Astrocyte (in vitro differentiated cells and primary cell): ENCODE data around the gene PCBP3. TPM values are rescaled to one million over a fixed set of nuclear protein-coding genes. Genes with fewer than 3 reads are reported as not detected.
"Not testable (repeated sequence)": the region's sequence is repeated elsewhere in the genome, so short reads cannot be mapped to it uniquely, and the experiment has no call there.

ENCODE experiments used
- DNase-seq: peaks from one replicate; pipeline ENCODE4 v3.0.0-alpha.2; 2010; ENCODE audit warnings: low read depth
- FAIRE-seq: peaks from 2 replicates; lab custom pipeline; 2011; peaks lifted over from hg19 to GRCh38; lab: Jason Lieb, UNC
- H2AFZ ChIP-seq: 2 replicates; pipeline ENCODE4 v1.6.0; 2012; ENCODE audit warnings: low read depth, low read length, inconsistent platforms
- H3K27ac ChIP-seq: 2 replicates; pipeline ENCODE4 v1.5.1; 2011; ENCODE audit warnings: low read depth, low read length, inconsistent platforms
- H3K27me3 ChIP-seq: 2 replicates; pipeline ENCODE4 v1.6.0; 2011; ENCODE audit warnings: low read length, inconsistent platforms; ENCODE audit not compliant: insufficient read depth
- H3K36me3 ChIP-seq: 2 replicates; pipeline ENCODE4 v1.5.1; 2011; ENCODE audit warnings: low read length, inconsistent platforms; ENCODE audit not compliant: insufficient read depth
- H3K4me1 ChIP-seq: 2 replicates; pipeline ENCODE4 v1.5.1; 2011; ENCODE audit warnings: low read length, inconsistent platforms; ENCODE audit not compliant: insufficient read depth
- H3K4me2 ChIP-seq: 2 replicates; pipeline ENCODE4 v1.6.0; 2012; ENCODE audit warnings: low read length, inconsistent platforms
- H3K4me3 ChIP-seq: 2 replicates; pipeline ENCODE4 v1.5.1; 2011; ENCODE audit warnings: low read depth, mild to moderate bottlenecking, low read length, inconsistent platforms; ENCODE audit not compliant: insufficient read depth
- H3K79me2 ChIP-seq: 2 replicates; pipeline ENCODE4 v1.6.0; 2012; ENCODE audit warnings: mild to moderate bottlenecking, low read length, inconsistent platforms; ENCODE audit not compliant: insufficient read depth
- H3K9ac ChIP-seq: 2 replicates; pipeline ENCODE4 v1.6.0; 2012; ENCODE audit warnings: mild to moderate bottlenecking, low read length, inconsistent platforms
- H3K9me3 ChIP-seq: 2 replicates; pipeline ENCODE4 v1.5.1; 2012; ENCODE audit warnings: low read depth, mild to moderate bottlenecking, low read length, inconsistent platforms; ENCODE audit not compliant: insufficient read depth
- H4K20me1 ChIP-seq: 2 replicates; pipeline ENCODE4 v1.6.0; 2012; ENCODE audit warnings: low read length, inconsistent platforms; ENCODE audit not compliant: insufficient read depth
- H3K27ac Mint-ChIP-seq: one replicate; pipeline ENCODE4 v1.8.0; 2021; ENCODE audit warnings: mild to moderate bottlenecking, mixed read lengths; ENCODE audit not compliant: unreplicated experiment
- H3K27me3 Mint-ChIP-seq: one replicate; pipeline ENCODE4 v1.8.0; 2021; ENCODE audit warnings: low read depth, mixed read lengths; ENCODE audit not compliant: unreplicated experiment
- H3K36me3 Mint-ChIP-seq: one replicate; pipeline ENCODE4 v1.8.0; 2021; ENCODE audit warnings: low read depth, mixed read lengths; ENCODE audit not compliant: unreplicated experiment
- H3K4me1 Mint-ChIP-seq: one replicate; pipeline ENCODE4 v1.8.0; 2021; ENCODE audit warnings: low read depth, mixed read lengths; ENCODE audit not compliant: unreplicated experiment
- H3K4me3 Mint-ChIP-seq: one replicate; pipeline ENCODE4 v1.8.0; 2021; ENCODE audit warnings: mild to moderate bottlenecking, moderate library complexity, mixed read lengths; ENCODE audit not compliant: unreplicated experiment
- H3K9me3 Mint-ChIP-seq: one replicate; pipeline ENCODE4 v1.8.0; 2021; ENCODE audit warnings: mild to moderate bottlenecking, mixed read lengths; ENCODE audit not compliant: unreplicated experiment
- EZH2 ChIP-seq: IDR thresholded peaks from 2 replicates; pipeline ENCODE4 v1.6.1; 2012; ENCODE audit warnings: mild to moderate bottlenecking, low read length, inconsistent platforms; ENCODE audit not compliant: insufficient read depth
- total RNA-seq: library from RNA; stranded (reverse); gene quantifications from 2 replicates; pipeline ENCODE4 v1.2.1, GENCODE V29; 2021
- TF ChIP-seq, protein P1 (sequence below): IDR thresholded peaks from 2 replicates; pipeline ENCODE4 v1.5.1; 2011; ENCODE audit warnings: low read depth, mild to moderate bottlenecking, inconsistent platforms, low read length, moderate library complexity; ENCODE audit not compliant: insufficient read depth

Gene PCBP3
- total RNA-seq, 1 donor from 2014 or later: 1.8 TPM

DNA sequence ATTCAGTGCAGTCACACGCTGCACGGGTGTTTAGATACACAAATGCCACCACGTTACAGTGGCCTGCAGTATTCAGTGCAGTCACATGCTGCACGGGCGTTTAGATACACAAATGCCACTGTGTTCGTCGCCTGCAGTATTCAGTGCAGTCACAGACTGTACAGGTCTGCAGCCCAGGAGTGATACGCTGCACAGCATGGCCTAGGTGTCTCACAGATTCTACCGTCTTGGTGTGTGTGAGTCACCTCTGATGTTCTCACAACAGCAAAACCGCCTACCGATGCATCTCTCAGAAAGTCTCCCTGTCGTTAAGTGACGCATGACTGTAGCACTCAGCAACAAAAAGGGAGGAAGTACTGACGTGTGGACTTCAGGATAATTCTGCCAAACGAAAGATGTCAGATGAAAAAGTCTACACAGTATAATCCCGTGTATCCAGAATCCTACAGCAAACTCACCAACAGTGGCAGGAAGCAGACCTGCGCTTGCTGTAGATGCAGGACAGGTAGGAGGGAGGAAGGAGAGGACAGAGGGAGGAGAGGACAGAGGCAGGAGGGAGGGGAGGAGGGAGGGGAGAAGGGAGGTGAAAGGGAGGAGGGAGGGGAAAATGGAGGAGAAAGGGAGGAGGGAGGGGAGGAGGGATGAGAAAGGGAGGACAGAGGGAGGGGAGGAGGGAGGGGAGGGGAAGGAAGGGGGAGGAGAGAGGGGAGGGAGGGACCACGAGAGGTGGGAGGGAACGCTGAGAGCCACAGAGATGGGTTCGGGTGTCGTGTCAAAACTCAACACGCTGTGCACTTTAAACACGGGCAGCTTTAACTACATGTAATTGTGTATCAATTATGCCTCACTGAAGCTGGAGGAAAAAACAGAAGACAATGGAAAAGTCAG is 36.3 kb upstream of the PCBP3 start:
- DNase-seq: peak; percentile 67
- no peak overlapping the region for H2AFZ ChIP-seq
- peaks cover 3% of the 10 kb centered on the region for H3K9me3 ChIP-seq
- peaks cover 37% of the 10 kb centered on the region for H3K27me3 Mint-ChIP-seq
- H3K9me3 Mint-ChIP-seq: peaks cover 26% of the 10 kb centered on the region
- H3K79me2 ChIP-seq: no peaks in the 10 kb centered on the region
- no peak overlapping the region for H3K4me3 Mint-ChIP-seq
- no peaks in the 10 kb centered on the region for H3K36me3 ChIP-seq
- no peak overlapping the region for H3K9ac ChIP-seq
- no peak overlapping the region for H3K27ac ChIP-seq
- no peaks in the 10 kb centered on the region for H3K36me3 Mint-ChIP-seq
- FAIRE-seq: no peak
- H3K27me3 ChIP-seq: peaks cover 15% of the 10 kb centered on the region
- H3K4me2 ChIP-seq: peak overlapping the region; percentile 60
- H3K4me1 Mint-ChIP-seq: peaks cover 5% of the 10 kb centered on the region
- peaks cover 2% of the 10 kb centered on the region for H3K4me1 ChIP-seq
- no peak for TF ChIP-seq EZH2
- TF ChIP-seq, protein P1, sequence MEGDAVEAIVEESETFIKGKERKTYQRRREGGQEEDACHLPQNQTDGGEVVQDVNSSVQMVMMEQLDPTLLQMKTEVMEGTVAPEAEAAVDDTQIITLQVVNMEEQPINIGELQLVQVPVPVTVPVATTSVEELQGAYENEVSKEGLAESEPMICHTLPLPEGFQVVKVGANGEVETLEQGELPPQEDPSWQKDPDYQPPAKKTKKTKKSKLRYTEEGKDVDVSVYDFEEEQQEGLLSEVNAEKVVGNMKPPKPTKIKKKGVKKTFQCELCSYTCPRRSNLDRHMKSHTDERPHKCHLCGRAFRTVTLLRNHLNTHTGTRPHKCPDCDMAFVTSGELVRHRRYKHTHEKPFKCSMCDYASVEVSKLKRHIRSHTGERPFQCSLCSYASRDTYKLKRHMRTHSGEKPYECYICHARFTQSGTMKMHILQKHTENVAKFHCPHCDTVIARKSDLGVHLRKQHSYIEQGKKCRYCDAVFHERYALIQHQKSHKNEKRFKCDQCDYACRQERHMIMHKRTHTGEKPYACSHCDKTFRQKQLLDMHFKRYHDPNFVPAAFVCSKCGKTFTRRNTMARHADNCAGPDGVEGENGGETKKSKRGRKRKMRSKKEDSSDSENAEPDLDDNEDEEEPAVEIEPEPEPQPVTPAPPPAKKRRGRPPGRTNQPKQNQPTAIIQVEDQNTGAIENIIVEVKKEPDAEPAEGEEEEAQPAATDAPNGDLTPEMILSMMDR: no peak
- no peaks in the 10 kb centered on the region for H4K20me1 ChIP-seq
- H3K27ac Mint-ChIP-seq: peak overlapping the region; percentile 15
- no peak overlapping the region for H3K4me3 ChIP-seq

DNA sequence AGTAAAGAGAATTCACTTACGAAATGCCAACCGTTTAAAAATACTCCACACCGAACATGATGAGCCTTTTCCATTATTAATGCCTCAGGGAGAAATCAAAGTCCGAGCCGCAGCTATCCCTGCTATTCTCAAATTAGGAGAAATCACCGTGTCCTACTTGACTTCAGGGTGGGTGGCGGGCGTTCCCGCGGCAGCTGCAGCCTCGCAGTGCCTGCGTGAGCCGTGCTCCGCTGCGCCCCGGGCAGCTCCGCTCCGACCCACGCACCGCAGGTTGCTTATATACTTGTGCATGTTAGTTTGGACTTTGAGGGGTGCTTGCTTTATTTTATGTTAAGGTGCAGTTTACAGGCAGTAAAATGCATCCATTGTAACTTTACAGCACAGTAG is 35.6 kb upstream of the PCBP3 start:
- Mint-ChIP-seq H3K36me3 (no peaks in the 10 kb centered on the region), H3K27ac (no peak overlapping the region)

DNA sequence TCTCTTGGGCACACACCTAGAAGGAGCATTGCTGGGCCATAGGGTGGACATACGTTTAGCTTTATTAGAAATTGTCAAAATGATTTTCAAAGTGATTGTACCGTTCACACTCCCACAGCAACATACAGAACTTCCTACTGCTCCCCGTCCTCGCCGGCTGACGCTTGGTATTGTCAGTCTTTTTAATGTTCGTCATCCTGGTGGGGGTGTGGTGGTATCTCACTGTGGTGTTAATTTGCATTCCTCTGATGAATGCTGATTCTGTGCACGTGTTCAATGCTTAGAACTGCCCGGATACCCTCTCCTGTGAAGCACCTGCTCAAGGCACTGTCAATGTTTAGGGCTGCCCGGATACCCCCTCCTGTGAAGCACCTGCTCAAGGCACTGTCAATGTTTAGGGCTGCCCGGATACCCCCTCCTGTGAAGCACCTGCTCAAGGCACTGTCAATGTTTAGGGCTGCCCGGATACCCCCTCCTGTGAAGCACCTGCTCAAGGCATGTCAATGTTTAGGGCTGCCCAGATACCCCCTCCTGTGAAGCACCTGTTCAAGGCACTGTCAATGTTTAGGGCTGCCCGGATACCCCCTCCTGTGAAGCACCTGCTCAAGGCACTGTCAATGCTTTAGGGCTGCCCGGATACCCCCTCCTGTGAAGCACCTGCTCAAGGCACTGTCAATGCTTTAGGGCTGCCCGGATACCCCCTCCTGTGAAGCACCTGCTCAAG is 34.6 kb upstream of the PCBP3 start:
- not testable (repeated sequence) for FAIRE-seq, H3K4me1 ChIP-seq, H3K9ac ChIP-seq, H3K36me3 ChIP-seq, H3K4me2 ChIP-seq, H3K4me1 Mint-ChIP-seq, H4K20me1 ChIP-seq, H3K4me3 ChIP-seq, H3K79me2 ChIP-seq, H3K9me3 ChIP-seq, DNase-seq, H3K27ac ChIP-seq, H3K27ac Mint-ChIP-seq, H2AFZ ChIP-seq, H3K36me3 Mint-ChIP-seq, H3K4me3 Mint-ChIP-seq
- peaks cover 38% of the 10 kb centered on the region for H3K27me3 Mint-ChIP-seq
- H3K9me3 Mint-ChIP-seq: peaks cover 13% of the 10 kb centered on the region
- peaks cover 15% of the 10 kb centered on the region for H3K27me3 ChIP-seq

More for the DNA sequence above, 35.6 kb upstream of the PCBP3 start:
- peaks cover 8% of the 10 kb centered on the region for H3K4me1 Mint-ChIP-seq
- DNase-seq (no peak), FAIRE-seq (no peak)
- Histone ChIP-seq H3K79me2 (no peaks in the 10 kb centered on the region), H3K27ac (no peak overlapping the region), H3K9me3 (peaks cover 2% of the 10 kb centered on the region), H3K9ac (no peak overlapping the region), H4K20me1 (no peaks in the 10 kb centered on the region), H3K4me3 (no peak overlapping the region), H3K36me3 (no peaks in the 10 kb centered on the region), H2AFZ (no peak overlapping the region), H3K4me2 (peak overlapping the region; percentile 11), H3K4me1 (peaks cover 7% of the 10 kb centered on the region), H3K27me3 (peaks cover 15% of the 10 kb centered on the region)
- peaks cover 36% of the 10 kb centered on the region for H3K27me3 Mint-ChIP-seq
- no peak for TF ChIP-seq EZH2
- TF ChIP-seq, protein P1: no peak
- H3K4me3 Mint-ChIP-seq: no peak overlapping the region
- H3K9me3 Mint-ChIP-seq: peaks cover 23% of the 10 kb centered on the region

GRCh38 chr21:45609616-45610015 is 33.9 kb upstream of the PCBP3 start:
- not testable (repeated sequence) for DNase-seq, H3K4me2 ChIP-seq, H3K4me1 Mint-ChIP-seq, H2AFZ ChIP-seq, H3K79me2 ChIP-seq, H3K9ac ChIP-seq, H3K27ac ChIP-seq, H3K36me3 Mint-ChIP-seq, H3K4me3 ChIP-seq, H3K9me3 ChIP-seq, H3K36me3 ChIP-seq, H3K9me3 Mint-ChIP-seq, H3K4me1 ChIP-seq, FAIRE-seq, H3K27ac Mint-ChIP-seq, H4K20me1 ChIP-seq, H3K4me3 Mint-ChIP-seq
- peaks cover 15% of the 10 kb centered on the region for H3K27me3 ChIP-seq
- H3K27me3 Mint-ChIP-seq: peaks cover 39% of the 10 kb centered on the region
